GM12892 (cell line): Measurements from ENCODE around the gene BCAP29.

ENCODE experiments used
- POLR2A ChIP-seq: IDR thresholded peaks from 2 replicates; pipeline ENCODE4 v1.6.1; 2011; ENCODE audit warnings: low read depth, low read length, control low read depth
- POLR2AphosphoS5 ChIP-seq: IDR thresholded peaks from 2 replicates; pipeline ENCODE4 v1.6.1; 2011; ENCODE audit warnings: low read depth, low read length, control low read depth
- TAF1 ChIP-seq: IDR thresholded peaks from 2 replicates; pipeline ENCODE4 v1.6.1; 2011; ENCODE audit warnings: low read depth, mild to moderate bottlenecking, control low read depth, low read length, borderline replicate concordance

GRCh38 chr7:107659666-107660065, 79.6 kb downstream of the BCAP29 start:
- TF ChIP-seq POLR2A (no peak), TAF1 (no peak), POLR2AphosphoS5 (no peak)
